SKM-1 treated with dmso at 0.1 percent for 144 hours (cell line): ENCODE data around the gene ZNF398.
A peak's percentile ranks its signal among the peaks of the same experiment; 100 is the strongest.
"Not testable (repeated sequence)": the region's sequence is repeated elsewhere in the genome, so short reads cannot be mapped to it uniquely, and the experiment has no call there.

Experiments
- DNase-seq: peaks from one replicate; lab custom pipeline; 2025; ENCODE audit not compliant: unreplicated experiment; lab: John Stamatoyannopoulos, UW

The ZNF398 gene

GRCh38 chr7:149147072-149147751 lies at the start of gene ZNF398:
ZNF398 (plus strand) TSS chr7:149147453; CDS start chr7:149147743, 290 bp downstream.
- peak; percentile 65 for DNase-seq

- no peak for DNase-seq
Observed at GRCh38 chr7:149099058-149099457, 48.2 kb upstream of the ZNF398 start.

- no peak for DNase-seq
Observed at GRCh38 chr7:149100821-149101220, 46.4 kb upstream of the ZNF398 start.

GRCh38 chr7:149102666-149103065 lies 44.6 kb upstream of the ZNF398 start:
- DNase-seq = no peak

- no peak for DNase-seq
Observed at GRCh38 chr7:149103424-149103823, 43.8 kb upstream of the ZNF398 start.

- DNase-seq = no peak
Observed at GRCh38 chr7:149104214-149104613, 43.0 kb upstream of the ZNF398 start.

GRCh38 chr7:149104749-149105148 lies 42.5 kb upstream of the ZNF398 start:
- DNase-seq = no peak

- DNase-seq = no peak
Observed at GRCh38 chr7:149109969-149110368, 37.3 kb upstream of the ZNF398 start.

- no peak for DNase-seq
Observed at GRCh38 chr7:149125189-149125862, 21.9 kb upstream of the ZNF398 start.

GRCh38 chr7:149125863-149126661 lies 21.2 kb upstream of the ZNF398 start, which contains the start of gene ZNF425:
ZNF425 (minus strand) TSS chr7:149126324; CDS start chr7:149126213, 111 bp downstream.
- peak; percentile 47 for DNase-seq

GRCh38 chr7:149126662-149127266 lies 20.5 kb upstream of the ZNF398 start:
- DNase-seq = no peak

GRCh38 chr7:149130572-149131198 lies 16.6 kb upstream of the ZNF398 start:
- DNase-seq = no peak

- DNase-seq = no peak
Observed at GRCh38 chr7:149133028-149133710, 14.1 kb upstream of the ZNF398 start.

- DNase-seq = no peak
Observed at GRCh38 chr7:149136118-149136517, 11.1 kb upstream of the ZNF398 start.

- no peak for DNase-seq
Observed at GRCh38 chr7:149140831-149141230, 6.4 kb upstream of the ZNF398 start.

GRCh38 chr7:149141893-149142292 lies 5.4 kb upstream of the ZNF398 start:
- DNase-seq = no peak

GRCh38 chr7:149144436-149144922 lies 2.8 kb upstream of the ZNF398 start:
- not testable (repeated sequence) for DNase-seq

- DNase-seq = no peak
Observed at GRCh38 chr7:149145031-149145845, 2.0 kb upstream of the ZNF398 start.
